NOMO-1 treated with dmso at 0.1 percent for 144 hours (cell line): ENCODE measurements around the gene VPS37D.
"Not testable (repeated sequence)": the region's sequence is repeated elsewhere in the genome, so short reads cannot be mapped to it uniquely, and the experiment has no call there.

Experiments used
- DNase-seq: peaks from one replicate; lab custom pipeline; 2025; ENCODE audit not compliant: unreplicated experiment; lab: John Stamatoyannopoulos, UW

Gene VPS37D

GRCh38 chr7:73645643-73646174, 21.9 kb upstream of the VPS37D start:
- DNase-seq: peak; percentile 56

- DNase-seq: no peak
Measured at GRCh38 chr7:73646785-73647724, 20.6 kb upstream of the VPS37D start.

- peak; percentile 46 for DNase-seq
Measured at GRCh38 chr7:73647725-73648592, 19.7 kb upstream of the VPS37D start.

- no peak for DNase-seq
Measured at GRCh38 chr7:73648593-73649332, 18.9 kb upstream of the VPS37D start.

- no peak for DNase-seq
Measured at GRCh38 chr7:73649576-73649975, 18.1 kb upstream of the VPS37D start.

- no peak for DNase-seq
Measured at GRCh38 chr7:73650524-73650923, 17.1 kb upstream of the VPS37D start.

- no peak for DNase-seq
Measured at GRCh38 chr7:73652541-73652949, 15.1 kb upstream of the VPS37D start.

GRCh38 chr7:73655309-73655708, 12.3 kb upstream of the VPS37D start:
- not testable (repeated sequence) for DNase-seq

GRCh38 chr7:73659983-73660382, 7.6 kb upstream of the VPS37D start:
- DNase-seq: no peak

GRCh38 chr7:73660594-73660993, 7.0 kb upstream of the VPS37D start:
- DNase-seq: not testable (repeated sequence)

- no peak for DNase-seq
Measured at GRCh38 chr7:73663033-73663432, 4.6 kb upstream of the VPS37D start.

GRCh38 chr7:73668103-73668885, 663 bp downstream of the VPS37D start:
- no peak for DNase-seq

GRCh38 chr7:73668886-73669230, 1.2 kb downstream of the VPS37D start:
- DNase-seq: no peak

- no peak for DNase-seq
Measured at GRCh38 chr7:73669288-73669701, 1.7 kb downstream of the VPS37D start.

GRCh38 chr7:73669858-73670385, 2.3 kb downstream of the VPS37D start:
- DNase-seq: no peak

- no peak for DNase-seq
Measured at GRCh38 chr7:73671322-73671661, 3.7 kb downstream of the VPS37D start.

- DNase-seq: no peak
Measured at GRCh38 chr7:73671857-73672445, 4.3 kb downstream of the VPS37D start.

GRCh38 chr7:73674468-73675124, 7.0 kb downstream of the VPS37D start:
- DNase-seq: no peak

GRCh38 chr7:73676062-73676461, 8.4 kb downstream of the VPS37D start:
- not testable (repeated sequence) for DNase-seq
